OCI-LY1 (cell line): ENCODE measurements around the gene CYTH3.

ENCODE experiments used
- H2AFZ ChIP-seq: fragments of 200-600 bp; sonication (generic), shearing (Covaris generic); 2 replicates; pipeline ENCODE4 v1.6.0; 2014; ENCODE audit warnings: antibody characterized with exemption, mild to moderate bottlenecking, low read length
- H3F3A ChIP-seq: fragments of 200-600 bp; sonication (generic), shearing (Covaris generic); 2 replicates; pipeline ENCODE4 v1.6.0; 2014; ENCODE audit warnings: mild to moderate bottlenecking, antibody characterized with exemption, low read length, moderate library complexity; ENCODE audit not compliant: insufficient read depth
- H3K27ac ChIP-seq: fragments of 200-600 bp; sonication (generic); 2 replicates; pipeline ENCODE4 v1.5.1; 2014; ENCODE audit warnings: low read length, mixed run types, mild to moderate bottlenecking, low read depth; ENCODE audit not compliant: poor library complexity, severe bottlenecking
- H3K27me3 ChIP-seq: fragments of 200-600 bp; sonication (generic); 2 replicates; pipeline ENCODE4 v1.6.0; 2014; ENCODE audit warnings: antibody characterized with exemption, mild to moderate bottlenecking, low read length, moderate library complexity; ENCODE audit not compliant: insufficient read depth
- H3K36me3 ChIP-seq: fragments of 200-600 bp; sonication (generic); 2 replicates; pipeline ENCODE4 v1.6.1; 2014; ENCODE audit warnings: mild to moderate bottlenecking, antibody characterized with exemption, low read length, moderate library complexity, mixed read lengths; ENCODE audit not compliant: insufficient read depth
- H3K4me1 ChIP-seq: fragments of 200-600 bp; sonication (generic); 2 replicates; pipeline ENCODE4 v1.5.1; 2014; ENCODE audit warnings: mild to moderate bottlenecking, low read length, moderate library complexity; ENCODE audit not compliant: insufficient read depth, severe bottlenecking
- H3K4me2 ChIP-seq: fragments of 200-600 bp; sonication (generic), shearing (Covaris generic); 2 replicates; pipeline ENCODE4 v1.6.1; 2014; ENCODE audit warnings: low read length
- H3K4me3 ChIP-seq: fragments of 200-600 bp; sonication (generic); 2 replicates; pipeline ENCODE4 v1.5.1; 2014; ENCODE audit warnings: low read length, low read depth, mild to moderate bottlenecking, mixed read lengths; ENCODE audit not compliant: poor library complexity, severe bottlenecking
- H3K79me2 ChIP-seq: fragments of 200-600 bp; shearing (Covaris generic); 2 replicates; pipeline ENCODE4 v1.6.1; 2016; ENCODE audit warnings: mixed run types, low read length, mixed read lengths; ENCODE audit not compliant: insufficient read depth
- H3K9ac ChIP-seq: fragments of 200-600 bp; sonication (generic), shearing (Covaris generic); 2 replicates; pipeline ENCODE4 v1.6.1; 2014; ENCODE audit warnings: mild to moderate bottlenecking, low read length, mixed read lengths
- H3K9me2 ChIP-seq: fragments of 200-600 bp; sonication (generic), shearing (Covaris generic); 2 replicates; pipeline ENCODE4 v1.6.1; 2014; ENCODE audit warnings: low read depth, mild to moderate bottlenecking, low read length, mixed read lengths
- H3K9me3 ChIP-seq: fragments of 200-600 bp; shearing (Covaris generic); 2 replicates; pipeline ENCODE4 v1.6.1; 2014; ENCODE audit warnings: low read length, mixed read lengths
- H4K20me1 ChIP-seq: fragments of 200-600 bp; sonication (generic), shearing (Covaris generic); 2 replicates; pipeline ENCODE4 v1.6.0; 2016; ENCODE audit warnings: mild to moderate bottlenecking, low read length; ENCODE audit not compliant: insufficient read depth
- CTCF ChIP-seq: fragments of 200-600 bp; sonication (generic), shearing (Covaris generic); IDR thresholded peaks from 2 replicates; pipeline ENCODE4 v1.5.1; 2017; ENCODE audit warnings: mild to moderate bottlenecking, antibody characterized with exemption, low read length, moderate library complexity, mixed read lengths
- EZH2 ChIP-seq: fragments of 200-600 bp; sonication (generic), shearing (Covaris generic); IDR thresholded peaks from 2 replicates; pipeline ENCODE4 v1.8.0; 2017; ENCODE audit warnings: borderline replicate concordance, mixed run types, mild to moderate bottlenecking, antibody characterized with exemption, low read length, moderate library complexity, mixed read lengths

Gene CYTH3

GRCh38 chr7:6273917-6274630 is 1.6 kb upstream of the CYTH3 start:
- Histone ChIP-seq H3K9me3 (no peaks in the 10 kb centered on the region), H3K9me2 (no peaks in the 10 kb centered on the region), H2AFZ (no peak overlapping the region), H3K4me2 (no peak overlapping the region), H3K79me2 (no peaks in the 10 kb centered on the region), H3K27me3 (0 out of 2 replicates have a peak, but pooled peaks cover 9% of the 10 kb centered on the region), H3K36me3 (no peaks in the 10 kb centered on the region), H3K4me1 (peaks cover 19% of the 10 kb centered on the region), H3K4me3 (no peak overlapping the region), H3F3A (no peaks in the 10 kb centered on the region; the same call in 1 of the 2 replicates), H3K27ac (no peak overlapping the region), H4K20me1 (no peaks in the 10 kb centered on the region), H3K9ac (no peak overlapping the region)
- TF ChIP-seq CTCF: no peak
- no peak for TF ChIP-seq EZH2

GRCh38 chr7:6273380-6273837 is 985 bp upstream of the CYTH3 start:
- Histone ChIP-seq H3K27ac (no peak overlapping the region), H2AFZ (no peak overlapping the region), H3K9me3 (no peaks in the 10 kb centered on the region), H3K4me1 (peaks cover 19% of the 10 kb centered on the region), H3K9me2 (no peaks in the 10 kb centered on the region), H3F3A (no peaks in the 10 kb centered on the region; the same call in 1 of the 2 replicates), H4K20me1 (no peaks in the 10 kb centered on the region), H3K79me2 (no peaks in the 10 kb centered on the region), H3K4me3 (no peak overlapping the region), H3K36me3 (no peaks in the 10 kb centered on the region), H3K27me3 (0 out of 2 replicates have a peak, but pooled peaks cover 9% of the 10 kb centered on the region), H3K9ac (no peak overlapping the region), H3K4me2 (no peak overlapping the region)
- TF ChIP-seq EZH2 (no peak), CTCF (no peak)

- H3K36me3 ChIP-seq: no peaks in the 10 kb centered on the region
- no peaks in the 10 kb centered on the region; the same call in 1 of the 2 replicates for H3F3A ChIP-seq
- H3K4me2 ChIP-seq: peak overlapping the region; percentile 100
- no peak overlapping the region; the same call in 1 of the 2 replicates for H2AFZ ChIP-seq
- H3K27me3 ChIP-seq: 0 out of 2 replicates have a peak, but pooled peaks cover 9% of the 10 kb centered on the region
- TF ChIP-seq EZH2 (no peak), CTCF (no peak)
- no peaks in the 10 kb centered on the region for H3K9me3 ChIP-seq
- no peaks in the 10 kb centered on the region for H3K79me2 ChIP-seq
- no peaks in the 10 kb centered on the region for H3K9me2 ChIP-seq
- H3K4me3 ChIP-seq: peak overlapping the region; percentile 80
- no peaks in the 10 kb centered on the region for H4K20me1 ChIP-seq
- H3K9ac ChIP-seq: peak overlapping the region; percentile 62; the same call in 1 of the 2 replicates
- H3K4me1 ChIP-seq: peaks cover 19% of the 10 kb centered on the region
- no peak overlapping the region for H3K27ac ChIP-seq
Observed at GRCh38 chr7:6271694-6272440, 557 bp downstream of the CYTH3 start.
